Measurements from ENCODE around the gene GALM.

The GALM gene

DNA sequence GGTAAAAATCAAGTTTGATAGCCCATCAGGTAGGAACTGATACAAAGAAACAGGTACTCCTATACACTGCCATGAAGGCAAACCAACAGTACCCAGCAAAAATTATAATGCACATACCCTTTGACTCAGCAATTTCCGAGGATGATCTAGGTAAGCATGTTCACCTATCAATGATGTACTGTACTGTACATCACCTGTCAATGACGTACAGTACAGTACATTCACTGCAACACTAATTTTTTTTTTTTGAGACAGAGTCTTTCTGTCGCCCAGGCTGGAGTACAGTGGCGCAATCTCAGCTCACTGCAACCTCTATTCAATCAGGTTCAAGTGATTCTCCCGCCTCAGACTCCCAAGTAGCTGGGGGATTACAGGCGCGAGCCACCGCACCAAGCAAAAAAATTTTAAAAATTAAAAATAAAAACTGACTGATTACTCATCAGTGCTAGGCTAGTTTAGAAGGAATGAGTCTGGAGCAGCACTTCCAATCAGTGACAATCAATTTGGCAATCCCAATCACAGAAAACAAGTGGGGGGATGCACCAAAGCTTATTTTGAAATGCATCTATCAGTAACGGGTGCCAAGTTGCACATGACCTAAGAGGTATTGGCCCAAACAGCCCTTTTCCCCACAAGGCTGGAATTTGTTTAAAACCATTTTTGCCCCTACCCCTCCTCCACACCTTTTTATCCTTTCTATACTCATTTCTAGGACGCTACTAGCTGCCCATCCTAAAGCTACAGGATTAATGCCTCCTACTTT is 77.1 kb downstream of the GALM start:
- Histone ChIP-seq H3K9me3 (ENCODE audit: control insufficient read depth, insufficient read depth, low read length) (peaks cover 6% of the 10 kb centered on the region), H3K4me1 (ENCODE audit: insufficient read depth, low read length) (peaks cover 1% of the 10 kb centered on the region; the same call in 1 of the 2 replicates), H3K36me3 (ENCODE audit: insufficient read depth, low read length) (peaks cover 49% of the 10 kb centered on the region), H3K9ac (ENCODE audit: low read depth, low read length) (no peak overlapping the region)

DNA sequence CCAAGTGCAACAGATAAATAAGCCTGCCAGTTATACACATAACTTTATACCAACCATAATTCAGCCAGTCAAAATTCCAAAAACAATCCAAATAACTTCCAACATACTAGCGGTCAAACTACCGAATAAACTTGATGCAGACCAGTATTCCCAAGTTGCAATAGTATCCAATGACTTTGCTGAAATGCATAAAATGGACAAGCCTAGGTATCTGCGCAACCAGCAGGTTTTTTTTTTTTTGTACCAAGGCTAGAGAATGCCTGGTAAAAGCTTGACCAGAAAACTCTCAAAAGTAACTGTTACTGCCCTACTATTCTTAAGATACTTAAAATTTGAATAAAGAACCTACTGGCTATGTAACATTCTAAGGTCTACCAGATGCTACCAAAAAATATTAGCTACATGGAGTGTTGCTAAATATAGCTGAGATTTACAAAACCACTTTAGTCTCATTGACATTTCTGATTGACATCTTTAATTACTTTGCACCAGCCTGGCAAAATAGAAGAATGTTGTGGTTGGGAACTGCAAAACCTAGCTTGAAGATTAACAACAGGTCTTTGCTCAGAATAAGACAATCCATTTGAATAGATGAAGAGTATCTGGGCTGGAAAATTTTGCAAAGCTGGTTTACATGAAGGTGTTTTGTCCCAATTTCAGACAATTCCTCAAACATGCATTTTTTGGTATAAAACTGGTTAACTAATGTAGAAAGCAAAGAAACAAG is 77.9 kb downstream of the GALM start:
- H3K36me3 ChIP-seq (ENCODE audit: insufficient read depth, low read length) = peaks cover 58% of the 10 kb centered on the region
- H3K4me1 ChIP-seq (ENCODE audit: insufficient read depth, low read length) = no peaks in the 10 kb centered on the region
- H3K9ac ChIP-seq (ENCODE audit: low read depth, low read length) = no peak overlapping the region
- H3K9me3 ChIP-seq (ENCODE audit: control insufficient read depth, insufficient read depth, low read length) = peaks cover 6% of the 10 kb centered on the region

DNA sequence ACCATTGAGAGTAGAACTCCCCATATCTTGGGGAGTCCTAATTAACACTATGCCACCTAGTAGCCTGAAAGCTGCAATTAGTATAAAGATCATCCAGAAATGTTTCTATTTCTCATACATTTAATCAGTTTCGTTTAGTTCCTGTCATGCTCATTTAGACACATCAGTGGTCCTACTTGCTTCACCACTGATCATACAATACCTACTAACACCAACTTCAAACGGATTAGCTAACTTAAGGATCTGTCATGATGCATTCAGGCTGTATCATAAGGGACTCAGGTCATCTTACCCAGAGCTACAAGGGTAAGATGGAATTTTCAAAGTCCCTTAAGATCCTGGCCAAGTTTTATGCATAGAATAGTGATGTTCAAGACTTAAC is 78.5 kb downstream of the GALM start:
- peaks cover 3% of the 10 kb centered on the region for H3K9me3 ChIP-seq (ENCODE audit: control insufficient read depth, insufficient read depth, low read length)
- peaks cover 62% of the 10 kb centered on the region for H3K36me3 ChIP-seq (ENCODE audit: insufficient read depth, low read length)
- no peaks in the 10 kb centered on the region for H3K4me1 ChIP-seq (ENCODE audit: insufficient read depth, low read length)
- H3K9ac ChIP-seq (ENCODE audit: low read depth, low read length) = no peak overlapping the region

DNA sequence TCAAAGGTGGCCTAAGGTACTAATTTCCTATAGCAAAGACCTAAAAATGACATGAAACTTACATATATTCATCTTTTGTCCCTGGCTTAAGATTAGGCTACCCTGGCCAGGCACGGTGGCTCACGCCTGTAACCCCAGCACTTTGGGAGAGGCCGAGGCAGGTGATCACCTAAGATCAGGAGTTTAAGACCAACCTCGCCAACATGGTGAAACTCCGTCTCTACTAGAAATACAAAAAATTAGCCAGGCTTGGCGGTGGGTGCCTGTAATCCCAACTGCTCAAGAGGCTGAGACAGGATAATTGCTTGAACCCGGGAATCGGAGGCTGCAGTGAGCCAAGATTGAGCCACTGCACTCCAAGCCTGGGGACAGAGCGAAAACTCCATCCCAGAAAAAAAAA is 79.4 kb downstream of the GALM start:
- H3K9ac ChIP-seq (ENCODE audit: low read depth, low read length) = no peak overlapping the region
- no peaks in the 10 kb centered on the region for H3K4me1 ChIP-seq (ENCODE audit: insufficient read depth, low read length)
- peaks cover 65% of the 10 kb centered on the region for H3K36me3 ChIP-seq (ENCODE audit: insufficient read depth, low read length)
- no peaks in the 10 kb centered on the region for H3K9me3 ChIP-seq (ENCODE audit: control insufficient read depth, insufficient read depth, low read length)

DNA sequence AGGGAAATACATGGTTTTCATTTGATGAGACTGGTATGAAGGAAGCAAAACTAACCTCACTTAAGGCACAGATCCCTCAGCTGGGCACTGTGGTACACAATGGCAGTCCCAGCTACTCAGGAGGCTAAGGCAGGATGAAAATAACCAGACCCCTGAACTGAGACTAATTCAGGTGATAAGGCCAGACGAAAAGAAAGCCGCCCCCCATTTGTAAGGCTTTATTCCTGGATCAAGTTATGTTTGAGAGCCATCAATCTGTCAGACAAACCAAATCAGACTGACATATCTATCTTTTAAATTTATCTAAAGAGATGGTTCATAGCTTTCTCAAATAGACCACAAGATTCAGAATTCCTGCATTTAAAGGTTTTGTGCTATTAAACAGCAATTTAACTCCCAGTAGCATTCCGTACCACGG is 81.1 kb downstream of the GALM start:
- no peak overlapping the region for H3K9ac ChIP-seq (ENCODE audit: low read depth, low read length)
- H3K9me3 ChIP-seq (ENCODE audit: control insufficient read depth, insufficient read depth, low read length) = no peaks in the 10 kb centered on the region
- H3K36me3 ChIP-seq (ENCODE audit: insufficient read depth, low read length) = peaks cover 62% of the 10 kb centered on the region
- peaks cover under 1% of the 10 kb centered on the region; the same call in 1 of the 2 replicates for H3K4me1 ChIP-seq (ENCODE audit: insufficient read depth, low read length)

DNA sequence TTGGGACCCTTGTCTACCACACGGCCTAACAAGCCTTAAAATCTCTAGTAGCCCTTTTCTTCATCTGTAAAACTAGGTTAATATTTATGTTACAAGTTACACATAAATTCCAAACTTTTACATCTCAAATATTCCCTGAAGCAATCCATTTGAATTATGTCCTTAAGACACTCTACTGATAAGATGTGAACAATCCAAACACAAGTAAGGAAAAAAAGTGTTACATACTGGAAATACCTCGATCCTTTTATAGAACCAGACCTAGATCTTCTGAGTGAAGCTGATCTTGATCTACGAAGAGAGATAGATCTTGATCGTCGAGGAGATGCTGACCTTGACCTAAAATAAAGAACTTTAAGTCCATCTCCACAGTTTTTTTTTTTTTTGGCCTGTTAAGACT is 81.9 kb downstream of the GALM start:
- Histone ChIP-seq H3K4me1 (ENCODE audit: insufficient read depth, low read length) (peaks cover 6% of the 10 kb centered on the region; the same call in 1 of the 2 replicates), H3K9me3 (ENCODE audit: control insufficient read depth, insufficient read depth, low read length) (no peaks in the 10 kb centered on the region), H3K36me3 (ENCODE audit: insufficient read depth, low read length) (peaks cover 62% of the 10 kb centered on the region), H3K9ac (ENCODE audit: low read depth, low read length) (no peak overlapping the region)

DNA sequence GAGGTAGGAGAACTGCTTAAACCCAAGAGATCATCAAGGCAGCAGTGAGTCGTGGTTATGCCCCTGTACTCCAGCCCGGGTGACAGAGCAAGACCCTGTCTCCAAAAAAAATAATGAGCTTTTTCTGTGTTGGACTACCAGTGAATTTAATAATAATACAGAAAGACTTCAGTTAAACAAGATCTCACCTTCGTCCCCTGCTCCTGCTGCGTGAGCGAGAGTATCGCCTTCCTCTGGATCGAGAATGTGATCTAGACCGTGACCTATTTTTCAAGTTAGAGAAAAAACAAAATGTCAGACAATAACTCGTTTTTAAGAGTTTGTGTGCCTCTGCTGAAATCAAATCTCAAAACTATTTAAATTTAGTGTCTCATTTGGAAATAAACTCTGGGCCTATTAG is 82.5 kb downstream of the GALM start:
- peaks cover 6% of the 10 kb centered on the region; the same call in 1 of the 2 replicates for H3K4me1 ChIP-seq (ENCODE audit: insufficient read depth, low read length)
- no peaks in the 10 kb centered on the region for H3K9me3 ChIP-seq (ENCODE audit: control insufficient read depth, insufficient read depth, low read length)
- no peak overlapping the region for H3K9ac ChIP-seq (ENCODE audit: low read depth, low read length)
- peaks cover 62% of the 10 kb centered on the region for H3K36me3 ChIP-seq (ENCODE audit: insufficient read depth, low read length)

DNA sequence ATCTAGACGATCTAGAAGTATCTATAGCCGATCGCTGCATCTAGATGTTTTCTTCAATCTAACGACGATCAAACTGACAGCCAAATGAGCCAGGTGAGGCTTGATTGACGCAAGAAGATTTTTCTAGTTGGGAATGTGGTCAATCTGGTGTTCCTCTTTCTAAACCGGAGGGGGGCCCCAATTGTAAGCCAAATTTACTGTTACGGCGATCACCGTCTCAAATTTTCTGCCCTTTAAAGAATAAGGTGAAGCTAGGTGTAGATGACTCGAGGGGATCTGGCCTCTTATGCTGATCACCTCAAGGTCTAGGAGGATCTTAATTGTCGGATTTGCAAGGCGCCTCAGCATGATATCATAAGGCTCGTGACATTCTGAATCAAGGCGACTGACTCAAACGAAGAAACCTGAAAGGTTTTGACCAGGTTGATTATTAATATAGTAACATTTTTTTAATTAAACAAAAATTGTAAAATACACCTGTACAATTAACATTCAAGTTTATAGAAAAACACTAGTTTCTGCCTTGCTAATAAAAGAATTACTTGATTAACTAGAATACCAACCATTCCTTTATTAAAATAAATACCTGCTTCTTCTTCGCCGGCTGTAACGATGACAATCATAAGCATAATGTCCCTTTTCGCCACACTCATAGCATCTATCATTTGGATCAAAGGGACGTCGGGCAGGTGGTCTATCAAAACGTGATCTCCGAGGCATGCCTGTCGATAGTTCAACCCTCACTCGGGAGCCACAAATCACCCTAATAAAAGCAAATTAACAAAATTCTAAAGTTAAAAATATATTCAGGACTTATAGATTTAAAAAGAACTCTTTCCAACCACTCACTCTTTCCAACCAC is 83.3 kb downstream of the GALM start:
- Histone ChIP-seq H3K9me3 (ENCODE audit: control insufficient read depth, insufficient read depth, low read length) (no peaks in the 10 kb centered on the region), H3K4me1 (ENCODE audit: insufficient read depth, low read length) (peaks cover 6% of the 10 kb centered on the region; the same call in 1 of the 2 replicates), H3K36me3 (ENCODE audit: insufficient read depth, low read length) (peaks cover 56% of the 10 kb centered on the region), H3K9ac (ENCODE audit: low read depth, low read length) (peak overlapping the region; percentile 88)

DNA sequence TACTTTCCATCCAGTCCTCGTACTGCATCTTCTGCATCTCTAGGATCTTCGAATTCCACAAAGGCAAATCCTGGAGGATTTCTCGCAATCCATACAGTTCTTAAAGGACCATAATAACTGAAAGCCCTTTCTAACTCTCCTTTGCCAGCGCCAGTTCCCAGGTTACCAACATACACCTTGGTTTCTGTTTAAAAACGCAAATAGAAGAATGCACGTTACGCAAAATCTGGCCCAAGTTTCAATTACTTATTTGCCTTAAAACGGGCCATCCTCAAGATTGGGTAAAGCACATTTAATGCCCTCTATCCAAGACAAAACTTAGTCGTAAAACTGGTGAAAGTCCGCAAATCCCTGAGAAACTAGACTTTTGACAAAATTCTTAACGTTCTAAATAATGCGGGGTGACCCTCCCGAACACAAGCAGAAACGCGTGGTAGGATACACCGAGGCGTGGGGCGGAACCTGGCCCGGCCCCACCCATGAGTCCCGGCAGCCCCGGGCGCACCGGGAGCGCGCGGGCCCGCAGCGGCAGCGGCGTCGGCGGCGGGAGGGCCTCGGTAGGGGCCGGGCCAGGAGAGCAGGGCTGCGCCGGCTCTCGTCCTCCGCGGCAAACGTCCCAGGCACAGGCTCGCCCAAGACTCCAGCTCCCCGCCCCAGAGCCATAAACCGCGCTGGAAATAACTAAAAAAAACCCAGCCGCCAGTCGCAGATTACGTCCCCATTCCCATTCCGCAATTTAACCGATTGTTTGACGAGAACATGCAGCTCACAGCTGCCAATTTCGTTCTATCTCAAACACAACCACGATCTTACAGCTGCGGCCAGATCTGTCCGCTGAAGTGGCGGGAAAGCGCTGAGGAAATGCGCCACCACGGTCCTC is 84.3 kb downstream of the GALM start:
- H3K36me3 ChIP-seq (ENCODE audit: insufficient read depth, low read length) = peaks cover 48% of the 10 kb centered on the region
- H3K9ac ChIP-seq (ENCODE audit: low read depth, low read length) = peak overlapping the region; percentile 88
- H3K4me1 ChIP-seq (ENCODE audit: insufficient read depth, low read length) = peaks cover 6% of the 10 kb centered on the region; the same call in 1 of the 2 replicates

DNA sequence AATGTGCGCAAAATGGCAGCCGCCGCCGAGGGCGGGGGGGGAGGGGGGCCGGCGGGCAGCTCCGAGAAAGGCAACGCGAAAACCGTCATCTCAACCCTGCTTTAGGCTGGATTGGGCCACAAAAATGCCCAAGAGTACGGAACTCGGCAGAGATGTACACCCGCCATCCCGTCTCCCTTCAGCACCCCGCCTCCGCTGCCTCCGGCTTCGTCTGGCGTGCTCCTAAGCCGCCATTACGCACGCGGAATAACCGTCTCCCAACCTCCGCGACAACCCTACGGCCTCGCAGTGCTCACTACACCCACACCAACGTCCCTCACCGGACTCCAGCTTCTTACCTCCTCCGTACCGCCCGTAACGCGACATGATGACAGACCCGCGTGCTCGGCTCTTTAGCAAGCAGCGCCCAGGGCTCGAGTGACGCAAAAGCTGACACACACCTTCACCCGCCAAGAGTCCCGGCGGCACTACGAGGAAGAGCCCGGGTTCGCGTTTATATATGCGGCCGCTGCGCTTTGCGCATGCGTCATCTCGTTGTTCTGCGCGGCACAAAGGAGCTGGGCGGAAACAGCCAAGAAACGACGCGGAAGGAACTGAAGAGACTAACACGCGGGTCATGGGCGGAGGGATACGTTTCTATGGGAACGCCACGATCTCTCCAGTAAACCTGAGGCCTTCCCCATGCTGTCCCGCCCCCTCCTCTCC is 85.1 kb downstream of the GALM start, which contains the start of gene SRSF7:
Gene SRSF7 (minus strand): TSS at position 471 of the 705 bp plus-strand sequence. CDS start 105 bp downstream, at position 366.
- H3K36me3 ChIP-seq (ENCODE audit: insufficient read depth, low read length) = peaks cover 40% of the 10 kb centered on the region
- H3K9me3 ChIP-seq (ENCODE audit: control insufficient read depth, insufficient read depth, low read length) = no peaks in the 10 kb centered on the region
- peaks cover 6% of the 10 kb centered on the region; the same call in 1 of the 2 replicates for H3K4me1 ChIP-seq (ENCODE audit: insufficient read depth, low read length)
- H3K9ac ChIP-seq (ENCODE audit: low read depth, low read length) = peak within 1 kb of the TSS; percentile 88

More for the DNA sequence above, 84.3 kb downstream of the GALM start:
- H3K9me3 ChIP-seq (ENCODE audit: control insufficient read depth, insufficient read depth, low read length) = no peaks in the 10 kb centered on the region

DNA sequence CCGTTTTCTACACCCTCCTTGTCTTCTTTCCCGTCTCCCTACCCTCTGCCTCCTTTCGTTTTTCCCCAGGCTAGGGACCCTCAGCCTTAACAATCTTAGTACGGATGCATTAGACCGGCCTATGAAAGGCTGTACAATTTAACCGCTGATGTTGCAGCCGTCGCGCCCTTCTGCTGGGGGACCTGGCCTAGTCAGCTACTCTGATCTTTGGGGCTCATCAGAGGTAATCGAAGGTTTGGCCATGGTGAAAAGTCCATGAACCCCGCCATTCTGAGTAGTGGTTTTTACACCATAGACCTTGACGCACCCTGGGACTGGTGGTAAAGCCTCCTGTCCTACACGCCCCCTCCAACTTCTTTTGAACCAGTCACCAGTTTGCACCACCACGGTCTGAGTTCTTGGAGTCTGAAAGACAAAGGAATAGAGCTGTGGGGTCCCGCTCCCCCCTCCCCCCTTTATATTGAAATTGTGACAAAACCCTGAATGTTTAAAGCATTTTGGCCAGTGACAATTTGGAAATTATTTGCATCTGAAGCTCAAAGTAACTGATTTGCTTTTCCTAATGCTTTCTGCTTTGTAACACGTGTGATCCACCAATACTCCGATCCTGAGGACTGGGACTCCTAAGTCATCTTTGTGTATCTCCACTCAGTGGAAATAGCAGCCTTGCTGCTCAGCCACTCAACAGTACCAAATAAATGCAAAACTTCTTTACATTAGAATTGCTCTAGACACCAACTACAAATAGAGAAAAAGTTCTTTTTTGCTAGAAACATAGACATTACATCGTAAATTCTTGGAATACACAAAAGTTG is 85.9 kb downstream of the GALM start:
- Histone ChIP-seq H3K9me3 (ENCODE audit: control insufficient read depth, insufficient read depth, low read length) (no peaks in the 10 kb centered on the region), H3K9ac (ENCODE audit: low read depth, low read length) (peak overlapping the region; percentile 88), H3K4me1 (ENCODE audit: insufficient read depth, low read length) (peaks cover 6% of the 10 kb centered on the region; the same call in 1 of the 2 replicates), H3K36me3 (ENCODE audit: insufficient read depth, low read length) (peaks cover 33% of the 10 kb centered on the region)

DNA sequence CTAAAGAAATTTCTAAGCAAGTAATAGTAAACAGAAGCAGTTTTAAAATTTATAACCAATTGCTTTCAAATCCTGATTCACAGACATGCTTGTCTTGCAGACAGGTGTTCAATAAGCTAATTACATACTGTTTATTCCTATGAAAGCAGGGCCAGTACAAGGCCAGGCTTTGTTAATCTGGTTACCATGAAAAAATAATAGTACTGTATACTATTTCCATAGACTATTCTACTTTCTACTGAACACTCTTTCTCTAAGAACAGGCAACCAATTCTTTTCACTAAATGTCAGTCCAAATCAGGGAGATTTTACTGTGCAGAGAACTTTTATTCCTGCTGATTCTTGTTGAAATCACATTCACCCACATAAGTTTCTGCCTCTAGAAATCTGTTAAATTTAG is 88.1 kb downstream of the GALM start:
- peaks cover 12% of the 10 kb centered on the region for H3K36me3 ChIP-seq (ENCODE audit: insufficient read depth, low read length)
- H3K4me1 ChIP-seq (ENCODE audit: insufficient read depth, low read length) = peaks cover 6% of the 10 kb centered on the region; the same call in 1 of the 2 replicates
- H3K9me3 ChIP-seq (ENCODE audit: control insufficient read depth, insufficient read depth, low read length) = no peaks in the 10 kb centered on the region
- no peak overlapping the region for H3K9ac ChIP-seq (ENCODE audit: low read depth, low read length)
